HG03432 (cell line): ENCODE measurements around the gene HSPE1.
"Not testable (repeated sequence)": the region's sequence is repeated elsewhere in the genome, so short reads cannot be mapped to it uniquely, and the experiment has no call there.

ENCODE experiments used
- ATAC-seq: cut with Tn5 transposase; IDR thresholded peaks from one replicate; pipeline ENCODE4 v1.9.1; 2021; ENCODE audit warnings: mild to moderate bottlenecking, moderate library complexity; ENCODE audit not compliant: unreplicated experiment

Gene HSPE1

GRCh38 chr2:197499594-197500502 lies at the start of gene HSPE1, which contains the start of gene HSPD1:
HSPE1 (plus strand) TSS chr2:197500379; CDS start chr2:197500437, 58 bp downstream.
HSPD1 (minus strand) TSS chr2:197499840; CDS start chr2:197498848, 992 bp downstream.
- ATAC-seq: peak; percentile 87

GRCh38 chr2:197450465-197450864 lies 49.7 kb upstream of the HSPE1 start:
- no peak for ATAC-seq

GRCh38 chr2:197450935-197451358 lies 49.2 kb upstream of the HSPE1 start:
- not testable (repeated sequence) for ATAC-seq

DNA sequence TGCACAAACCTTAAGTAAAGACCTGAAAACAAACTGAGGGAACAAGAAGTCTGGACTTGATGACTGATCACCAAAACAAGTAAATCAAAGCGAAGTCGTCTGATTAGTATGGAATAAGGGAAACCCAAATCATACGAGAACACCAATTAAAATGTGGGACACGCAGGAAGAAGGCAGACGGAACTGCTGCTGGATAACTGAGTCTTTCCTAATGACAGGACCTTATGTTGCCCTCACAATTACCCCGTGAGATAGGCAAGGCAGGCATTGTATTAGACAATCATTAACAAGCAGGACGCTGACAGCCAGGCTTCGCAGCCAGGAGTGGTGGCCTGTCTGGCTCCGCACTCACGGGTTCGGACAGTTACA lies 47.4 kb upstream of the HSPE1 start:
- ATAC-seq: no peak

DNA sequence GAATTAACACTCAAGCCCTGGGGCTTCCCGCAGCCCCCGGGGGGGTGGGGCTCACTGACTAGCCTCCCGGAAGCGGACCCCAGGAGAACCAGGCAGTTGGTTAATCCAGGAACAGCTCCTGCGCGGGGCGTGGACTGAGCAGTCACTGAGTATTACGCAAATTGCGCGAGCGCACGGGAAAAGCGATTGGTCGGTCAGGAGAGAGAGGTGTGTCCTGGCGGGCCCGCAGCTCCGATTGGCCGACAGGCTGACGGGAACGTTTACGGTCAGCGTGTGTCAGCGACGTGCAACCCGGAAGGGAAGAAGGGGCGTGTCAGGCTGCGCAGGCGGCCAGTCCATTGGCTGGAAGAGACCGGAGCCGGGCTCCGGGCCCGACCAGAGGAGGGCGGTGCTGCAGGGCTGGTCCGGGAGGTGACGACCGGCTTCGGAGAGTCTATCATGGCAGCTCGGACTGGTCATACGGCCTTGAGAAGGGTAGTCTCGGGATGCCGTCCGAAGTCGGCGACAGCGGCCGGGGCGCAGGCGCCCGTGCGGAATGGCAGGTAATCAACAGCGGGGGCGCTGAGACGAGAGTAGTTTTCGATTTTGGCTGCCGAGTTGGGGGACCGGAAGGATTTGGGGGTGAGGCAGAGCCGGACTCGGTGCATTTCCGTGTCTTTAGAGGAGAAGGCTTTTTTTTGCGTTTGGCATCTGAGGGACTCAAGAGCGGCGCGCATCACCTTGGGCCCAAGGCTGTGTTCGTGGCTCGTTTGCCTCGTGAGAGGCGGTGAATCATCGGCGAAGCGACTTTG lies 46.9 kb upstream of the HSPE1 start, which contains the start of gene COQ10B:
TSS of gene COQ10B (plus strand) at position 430 of the 791 bp plus-strand sequence. CDS start at position 439, 9 bp downstream.
- ATAC-seq: peak; percentile 95

DNA sequence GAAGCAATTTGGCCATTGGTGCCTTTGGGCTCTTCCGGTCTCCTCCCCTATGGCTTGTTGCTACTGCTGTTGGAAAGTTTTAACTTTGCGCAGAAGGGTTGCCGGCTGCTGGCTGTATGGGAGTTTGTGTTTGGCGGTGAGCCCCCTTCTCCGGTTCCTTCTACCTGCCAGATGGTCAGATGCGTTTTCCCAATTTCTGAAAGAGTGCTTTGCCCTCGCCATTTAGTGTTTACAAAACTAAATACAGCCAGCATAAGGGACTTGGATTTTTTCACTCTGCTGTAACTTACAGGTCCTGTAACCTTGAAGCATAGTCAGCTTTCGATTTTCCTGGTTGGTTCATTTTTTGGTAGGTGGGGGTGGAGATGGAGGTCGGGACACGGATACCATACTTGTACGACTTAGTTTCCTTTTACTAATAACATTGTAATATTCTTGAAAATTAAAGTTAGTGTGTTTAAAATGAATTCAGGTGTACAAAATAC lies 46.2 kb upstream of the HSPE1 start:
- peak; percentile 37 for ATAC-seq

GRCh38 chr2:197454923-197455322 lies 45.3 kb upstream of the HSPE1 start:
- ATAC-seq: no peak

DNA sequence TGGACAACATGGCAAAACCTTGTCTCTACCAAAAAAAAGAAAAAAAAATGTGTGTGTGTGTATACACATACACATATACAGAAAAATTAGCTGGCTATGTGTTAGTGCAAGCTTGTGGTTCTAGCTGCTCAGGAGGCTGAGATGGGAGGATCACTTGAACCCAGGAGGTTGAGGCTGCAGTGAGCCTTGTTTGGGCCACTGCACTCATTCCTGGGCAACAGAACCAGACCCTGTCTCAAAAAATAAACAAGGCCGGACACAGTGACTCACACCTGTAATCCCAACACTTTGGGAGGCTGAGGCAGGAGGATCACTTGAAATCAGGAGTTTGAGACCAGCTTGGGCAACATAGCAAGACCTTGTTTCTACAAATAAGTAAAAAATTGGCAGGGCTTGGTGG lies 44.8 kb upstream of the HSPE1 start:
- no peak for ATAC-seq

GRCh38 chr2:197460649-197461048 lies 39.5 kb upstream of the HSPE1 start:
- no peak for ATAC-seq

- no peak for ATAC-seq
Measured at GRCh38 chr2:197461057-197461456, 39.1 kb upstream of the HSPE1 start.

DNA sequence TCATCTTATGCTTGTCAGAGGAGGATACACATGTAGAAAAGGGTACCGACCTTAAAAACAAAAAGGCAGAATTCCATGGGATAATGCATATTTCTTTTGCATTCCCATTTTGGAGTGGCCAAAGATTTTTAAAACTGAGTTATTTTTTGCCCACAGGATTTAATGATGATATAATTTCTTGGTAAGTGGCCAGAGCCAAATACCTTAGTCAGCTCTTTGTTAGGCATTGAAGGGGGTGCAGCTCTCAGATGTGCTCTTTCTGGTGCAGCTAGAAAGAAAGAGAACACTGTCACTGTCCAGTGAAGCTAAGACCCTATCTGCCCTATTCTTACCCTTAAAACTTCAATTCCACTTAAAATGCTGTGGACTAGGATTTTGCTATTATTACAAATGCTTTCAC lies 36.0 kb upstream of the HSPE1 start:
- ATAC-seq: no peak

DNA sequence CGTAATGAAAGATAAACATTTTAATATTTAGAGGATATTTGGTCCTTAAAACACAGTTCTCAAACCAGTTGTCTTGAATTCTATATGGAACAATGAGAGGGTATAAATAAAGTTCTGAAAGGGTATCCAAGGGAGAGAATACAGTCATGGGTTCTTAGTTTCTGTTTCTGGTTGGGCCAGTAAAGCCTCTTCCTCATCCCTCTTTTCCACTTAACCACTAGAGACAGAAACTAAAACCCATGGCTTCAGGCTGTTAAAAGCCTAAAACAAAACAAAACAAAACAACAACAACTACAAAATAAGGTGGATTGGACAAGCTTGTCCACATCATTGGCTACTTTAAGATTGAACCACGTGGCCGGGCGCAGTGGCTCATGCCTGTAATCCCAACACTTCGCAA lies 28.0 kb upstream of the HSPE1 start:
- ATAC-seq: no peak

- ATAC-seq: no peak
Measured at GRCh38 chr2:197477797-197478196, 22.4 kb upstream of the HSPE1 start.

DNA sequence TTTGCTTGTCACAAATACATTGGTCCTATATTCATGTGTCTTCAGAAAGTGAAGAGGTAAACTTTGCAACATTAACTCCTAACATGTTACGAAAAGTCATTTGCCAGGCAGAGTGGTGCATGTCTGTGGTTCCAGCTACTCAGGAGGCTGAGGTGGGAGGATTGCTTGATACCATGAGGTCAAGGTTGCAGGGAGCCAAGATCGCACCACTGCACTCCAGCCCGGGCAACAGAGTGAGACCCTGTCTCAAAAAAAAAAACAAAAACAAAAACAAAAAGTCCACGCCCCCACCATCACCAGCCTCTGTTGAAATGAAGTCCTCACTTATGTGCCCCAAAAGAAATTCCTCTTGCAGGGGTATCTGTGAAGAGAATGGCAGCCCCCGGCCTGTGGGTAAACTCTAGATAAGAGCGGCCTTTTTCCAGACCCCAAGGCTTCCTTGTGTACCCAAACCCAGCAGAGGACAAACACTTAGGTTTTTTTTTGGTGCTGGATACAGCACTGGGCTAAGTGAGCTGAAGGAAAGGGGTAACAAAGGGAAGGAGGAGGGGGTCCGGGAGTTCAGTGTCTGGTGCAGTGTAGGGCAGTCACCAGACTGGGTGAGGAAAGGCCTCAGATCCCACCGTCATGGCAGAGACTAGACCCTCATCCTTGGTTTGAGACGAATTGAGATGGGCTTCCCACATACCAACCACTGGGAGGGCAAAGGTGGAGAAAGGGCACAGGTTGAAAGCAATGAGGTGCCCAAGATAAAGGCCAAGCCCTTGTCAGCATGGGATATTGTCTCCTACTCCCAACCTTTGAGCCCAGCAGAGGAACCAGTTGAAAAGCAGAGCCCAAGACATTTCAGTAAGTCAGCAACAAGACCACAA lies 19.8 kb upstream of the HSPE1 start:
- no peak for ATAC-seq

GRCh38 chr2:197484248-197484647 lies 15.9 kb upstream of the HSPE1 start:
- not testable (repeated sequence) for ATAC-seq

GRCh38 chr2:197486175-197486574 lies 14.0 kb upstream of the HSPE1 start:
- no peak for ATAC-seq

- ATAC-seq: no peak
Measured at GRCh38 chr2:197487385-197487784, 12.8 kb upstream of the HSPE1 start.

- ATAC-seq: no peak
Measured at GRCh38 chr2:197495433-197496134, 4.6 kb upstream of the HSPE1 start.

GRCh38 chr2:197496695-197497094 lies 3.5 kb upstream of the HSPE1 start:
- no peak for ATAC-seq

- no peak for ATAC-seq
Measured at GRCh38 chr2:197497326-197497725, 2.9 kb upstream of the HSPE1 start.
